ENCODE data around the gene DPP8. TPM values are rescaled to one million over a fixed set of nuclear protein-coding genes. Genes with fewer than 3 reads are reported as not detected.

The DPP8 gene
- total RNA-seq, 2 experiments from 2014 or later, result 27.7 to 32.6 TPM

DNA sequence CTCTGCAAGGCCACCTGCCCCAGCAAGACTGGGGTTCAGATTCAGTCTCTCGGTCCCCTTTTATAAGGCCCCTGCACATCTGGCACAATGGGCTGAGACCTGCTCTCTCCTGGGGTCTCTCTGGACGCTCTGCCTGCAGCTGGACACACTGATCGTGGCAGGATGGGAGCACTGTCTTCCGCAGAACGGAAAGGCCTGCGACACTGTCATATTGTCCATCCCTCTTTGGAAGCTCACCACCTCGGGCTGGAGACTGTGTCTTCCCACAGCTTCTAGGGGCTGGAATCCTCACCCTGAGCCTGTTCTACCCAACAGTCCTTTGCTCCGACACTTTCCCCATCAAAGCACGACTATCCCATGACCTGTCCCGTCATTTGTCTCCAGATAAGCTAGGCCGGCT lies 83.3 kb downstream of the DPP8 start:
- Mint-ChIP-seq H3K4me1 (ENCODE audit: low read depth) (no peaks in the 10 kb centered on the region), H3K4me3 (no peak overlapping the region), H3K9me3 (no peaks in the 10 kb centered on the region), H3K36me3 (ENCODE audit: low read depth) (no peaks in the 10 kb centered on the region), H3K27ac (no peak overlapping the region), H3K27me3 (peaks cover 1% of the 10 kb centered on the region)
- ChIA-PET CTCF (interaction anchor here (2.5 to 2.8 kb wide), 2 partner anchors 34 to 49 kb away, joined by 7 to 9 read pairs; no protein-coding TSS in a partner anchor), POLR2A (interaction anchor here (0.8 kb wide), 1 partner anchor 12 kb away, joined by 4 read pairs; no protein-coding TSS in a partner anchor)
- TF ChIP-seq, protein P1, sequence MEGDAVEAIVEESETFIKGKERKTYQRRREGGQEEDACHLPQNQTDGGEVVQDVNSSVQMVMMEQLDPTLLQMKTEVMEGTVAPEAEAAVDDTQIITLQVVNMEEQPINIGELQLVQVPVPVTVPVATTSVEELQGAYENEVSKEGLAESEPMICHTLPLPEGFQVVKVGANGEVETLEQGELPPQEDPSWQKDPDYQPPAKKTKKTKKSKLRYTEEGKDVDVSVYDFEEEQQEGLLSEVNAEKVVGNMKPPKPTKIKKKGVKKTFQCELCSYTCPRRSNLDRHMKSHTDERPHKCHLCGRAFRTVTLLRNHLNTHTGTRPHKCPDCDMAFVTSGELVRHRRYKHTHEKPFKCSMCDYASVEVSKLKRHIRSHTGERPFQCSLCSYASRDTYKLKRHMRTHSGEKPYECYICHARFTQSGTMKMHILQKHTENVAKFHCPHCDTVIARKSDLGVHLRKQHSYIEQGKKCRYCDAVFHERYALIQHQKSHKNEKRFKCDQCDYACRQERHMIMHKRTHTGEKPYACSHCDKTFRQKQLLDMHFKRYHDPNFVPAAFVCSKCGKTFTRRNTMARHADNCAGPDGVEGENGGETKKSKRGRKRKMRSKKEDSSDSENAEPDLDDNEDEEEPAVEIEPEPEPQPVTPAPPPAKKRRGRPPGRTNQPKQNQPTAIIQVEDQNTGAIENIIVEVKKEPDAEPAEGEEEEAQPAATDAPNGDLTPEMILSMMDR (IDR thresholded peaks at IDR 0.05), result no peak
- intact Hi-C loops (cut with micrococcal nuclease), result no loop called here
- DNase-seq (no peak), ATAC-seq (no peak)

DNA sequence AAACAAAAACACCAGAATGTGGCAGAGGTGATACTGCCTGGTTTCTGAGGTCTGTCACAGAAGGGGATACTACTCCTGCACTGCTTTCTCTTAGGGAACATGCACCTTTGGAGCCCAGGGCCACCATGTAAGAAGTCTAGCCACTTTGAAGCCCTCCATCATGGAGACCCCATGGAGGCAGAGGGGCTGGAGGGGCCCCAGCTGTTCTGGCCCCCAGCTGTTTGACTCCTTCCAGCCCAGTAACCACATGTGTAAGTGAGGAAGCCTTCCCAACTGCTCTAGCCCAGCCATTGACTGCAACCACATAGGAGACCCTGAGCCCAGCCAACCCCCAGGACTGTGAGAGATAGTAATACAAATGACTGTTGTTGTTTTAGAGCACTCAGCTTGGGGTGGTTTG lies 85.8 kb downstream of the DPP8 start:
- TF ChIP-seq, protein P1 (IDR thresholded peaks at IDR 0.05), result no peak
- ATAC-seq, result no peak
- POLR2A ChIA-PET, result no interaction called here
- Mint-ChIP-seq H3K4me3 (no peak overlapping the region), H3K4me1 (ENCODE audit: low read depth) (no peaks in the 10 kb centered on the region), H3K36me3 (ENCODE audit: low read depth) (no peaks in the 10 kb centered on the region), H3K27ac (no peak overlapping the region), H3K9me3 (no peaks in the 10 kb centered on the region), H3K27me3 (peaks cover 1% of the 10 kb centered on the region)
- DNase-seq, result no peak
- intact Hi-C loops (cut with micrococcal nuclease), result no loop called here
- CTCF ChIA-PET, result no interaction called here

DNA sequence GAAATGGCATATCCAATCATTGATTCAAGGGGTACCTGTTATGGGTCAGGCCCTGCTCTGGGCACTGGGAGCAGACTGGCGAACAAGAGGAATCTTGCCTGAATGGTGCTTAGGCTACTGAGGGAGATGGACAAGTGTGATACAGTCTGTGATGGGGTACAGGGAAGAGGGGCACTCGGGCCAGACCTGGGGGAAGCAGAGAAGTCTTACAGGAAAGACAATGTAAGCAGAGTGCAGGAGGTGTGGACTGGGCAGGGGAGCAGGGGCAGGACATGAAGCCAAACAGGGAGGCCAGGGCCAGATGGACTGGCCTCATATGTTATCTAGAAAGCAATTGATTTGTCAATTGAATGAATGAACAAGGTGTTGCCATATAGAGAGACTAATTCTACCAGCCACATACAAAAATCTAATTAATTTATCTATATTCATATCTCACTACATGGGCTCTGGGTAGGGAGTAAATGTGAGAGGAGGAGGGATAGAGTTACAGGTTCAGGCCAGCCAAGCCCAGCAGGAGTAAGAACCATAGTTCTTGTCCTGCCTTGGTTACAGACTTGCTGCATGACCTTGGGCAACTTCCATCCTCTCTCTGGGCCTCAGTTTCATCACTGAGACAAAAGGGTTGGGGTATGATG lies 91.2 kb downstream of the DPP8 start:
- ATAC-seq (no peak), DNase-seq (no peak)
- Mint-ChIP-seq H3K4me3 (no peak overlapping the region), H3K4me1 (ENCODE audit: low read depth) (peaks cover 12% of the 10 kb centered on the region), H3K36me3 (ENCODE audit: low read depth) (no peaks in the 10 kb centered on the region), H3K27me3 (peaks cover 35% of the 10 kb centered on the region), H3K9me3 (no peaks in the 10 kb centered on the region), H3K27ac (no peak overlapping the region)
- ChIA-PET CTCF (no interaction called here), POLR2A (no interaction called here)
- intact Hi-C loops (cut with micrococcal nuclease), result no loop called here
- TF ChIP-seq, protein P1 (IDR thresholded peaks at IDR 0.05), result no peak

DNA sequence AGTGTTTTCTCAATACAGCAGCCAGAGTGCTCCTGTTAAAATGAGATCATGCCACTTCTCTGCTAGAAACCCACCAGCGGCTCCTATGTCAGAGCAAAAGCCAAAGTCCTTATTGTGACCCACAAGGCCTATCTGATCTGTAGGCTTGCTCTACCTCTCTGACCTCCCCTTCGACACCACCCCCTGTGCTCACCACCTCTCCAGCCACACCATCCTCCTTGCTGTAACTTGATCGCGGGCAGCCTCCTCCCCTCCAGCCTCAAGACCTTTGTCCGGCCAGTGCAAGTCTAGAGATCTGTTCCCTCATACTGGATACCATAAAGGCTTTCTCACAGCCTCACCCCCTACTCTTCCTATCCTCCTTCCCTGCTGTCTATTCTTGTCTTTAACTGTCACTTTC lies 92.8 kb downstream of the DPP8 start:
- no peaks in the 10 kb centered on the region for H3K9me3 Mint-ChIP-seq
- POLR2A ChIA-PET, result interaction anchor here (1.1 kb wide), 1 partner anchor 120 kb away, joined by 3 read pairs; the partner anchor contains the start of gene RNU5B-1
- ATAC-seq (no peak), DNase-seq (no peak)
- no peak overlapping the region for H3K4me3 Mint-ChIP-seq
- H3K27me3 Mint-ChIP-seq, result peaks cover 48% of the 10 kb centered on the region
- no peak overlapping the region for H3K27ac Mint-ChIP-seq
- TF ChIP-seq, protein P1 (IDR thresholded peaks at IDR 0.05), result no peak
- no peaks in the 10 kb centered on the region for H3K36me3 Mint-ChIP-seq (ENCODE audit: low read depth)
- intact Hi-C loops (cut with micrococcal nuclease), result no loop called here
- CTCF ChIA-PET, result no interaction called here
- peaks cover 14% of the 10 kb centered on the region for H3K4me1 Mint-ChIP-seq (ENCODE audit: low read depth)

DNA sequence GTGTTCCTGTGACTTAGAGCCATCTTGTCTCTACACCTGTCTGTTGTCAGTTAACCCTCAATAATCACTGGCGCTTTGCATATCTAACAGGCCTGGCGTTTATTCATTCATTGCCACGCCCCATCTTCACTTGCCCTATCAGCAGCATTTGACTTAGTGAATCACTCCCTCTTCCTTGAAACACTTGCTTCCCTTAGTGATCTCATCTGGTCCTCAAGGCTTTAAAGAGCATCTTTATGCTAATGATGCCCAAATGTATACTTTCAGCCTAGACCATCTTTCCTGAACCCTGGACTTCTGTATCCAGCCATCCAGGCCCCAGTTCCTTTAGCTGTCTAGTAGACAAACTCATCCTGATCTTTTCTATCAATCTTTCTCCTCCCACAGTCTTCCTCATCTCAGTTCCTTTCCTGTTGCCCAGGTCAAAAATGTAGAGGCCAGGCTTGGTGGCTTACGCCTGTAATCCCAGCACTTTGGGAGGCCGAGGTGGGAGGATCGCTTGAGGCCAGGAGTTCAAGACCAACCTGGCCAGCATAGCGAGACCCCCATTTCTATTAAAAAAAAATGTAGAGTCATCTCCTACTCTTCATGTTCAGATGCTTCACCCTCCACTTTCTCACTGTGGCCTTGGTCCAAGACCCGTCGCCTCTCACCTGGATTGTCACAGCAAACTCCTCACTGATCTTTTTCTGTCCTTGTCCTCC lies 93.4 kb downstream of the DPP8 start:
- ChIA-PET POLR2A (interaction anchor here (1.1 kb wide), 1 partner anchor 120 kb away, joined by 3 read pairs; the partner anchor contains the start of gene RNU5B-1), CTCF (no interaction called here)
- Mint-ChIP-seq H3K9me3 (no peaks in the 10 kb centered on the region), H3K36me3 (ENCODE audit: low read depth) (no peaks in the 10 kb centered on the region), H3K4me1 (ENCODE audit: low read depth) (peaks cover 14% of the 10 kb centered on the region), H3K27ac (no peak overlapping the region), H3K4me3 (no peak overlapping the region), H3K27me3 (peaks cover 52% of the 10 kb centered on the region)
- intact Hi-C loops (cut with micrococcal nuclease), result no loop called here
- no peak for DNase-seq
- no peak for ATAC-seq
- TF ChIP-seq, protein P1 (IDR thresholded peaks at IDR 0.05), result no peak
